ENCODE measurements around the gene PTPRT. TPM values are rescaled to one million over a fixed set of nuclear protein-coding genes. Genes with fewer than 3 reads are reported as not detected.

The PTPRT gene
- total RNA-seq, 1 experiment from 2014 or later = not detected

GRCh38 chr20:42085366-42085765 lies 1104.3 kb downstream of the PTPRT start:
- H4K20me1 ChIP-seq (ENCODE audit: insufficient read depth) = no peaks in the 10 kb centered on the region
- H3K4me1 ChIP-seq (ENCODE audit: control insufficient read depth in 1 of 2, insufficient read depth in 2 of 2, low read length in 2 of 2) = no peaks in the 10 kb centered on the region
- no peaks in the 10 kb centered on the region for H3K79me2 ChIP-seq (ENCODE audit: insufficient read depth, low read length)
- H3K4me3 ChIP-seq (replicated peaks in 1 of 2; ENCODE audit: low read depth in 1 of 2, low read length in 2 of 2) = no peak overlapping the region
- intact Hi-C loops (cut with micrococcal nuclease) = no loop called here
- H3K4me2 ChIP-seq (ENCODE audit: low read length) = no peak overlapping the region
- POLR2A ChIA-PET = no interaction called here
- BruUV-seq (replicated peaks) = no TSS peak
- no peak overlapping the region for H3K9ac ChIP-seq (ENCODE audit: low read length)
- H3K27ac ChIP-seq (ENCODE audit: low read depth, low read length) = no peak overlapping the region
- RAD21 ChIA-PET (ENCODE audit: low non-redundant PET in 1 of 2, low total read pairs in 2 of 2, uncharacterized antibody in 2 of 2, unreplicated experiment in 2 of 2) = no interaction called here
- no peak for DNase-seq (ENCODE audit: low read depth, low spot score)
- H3K36me3 ChIP-seq (ENCODE audit: control insufficient read depth in 1 of 2, insufficient read depth in 2 of 2, low read length in 2 of 2) = no peaks in the 10 kb centered on the region
- TF ChIP-seq YY1 (IDR thresholded peaks at IDR 0.05; ENCODE audit: extremely low read depth, insufficient replicate concordance, low read depth, low read length) (no peak), ZNF274 (IDR thresholded peaks at IDR 0.05; ENCODE audit: low read depth, low read length) (no peak), REST (IDR thresholded peaks at IDR 0.05; ENCODE audit: low read depth) (no peak), POLR2AphosphoS5 (IDR thresholded peaks at IDR 0.05; ENCODE audit: low read depth, low read length) (no peak), EGR1 (IDR thresholded peaks at IDR 0.05; ENCODE audit: low read depth) (no peak)
- H3K9me2 ChIP-seq (ENCODE audit: insufficient read depth) = no peaks in the 10 kb centered on the region
- H3K9me3 ChIP-seq (ENCODE audit: control insufficient read depth in 1 of 2, insufficient read depth in 1 of 2, low read depth in 1 of 2, low read length in 2 of 2) = peaks cover 0 to 19% of the 10 kb centered on the region in 2 experiments; a peak in 2 of 4 replicates
- CTCF ChIA-PET = no interaction called here
- no peaks in the 10 kb centered on the region for H3K27me3 ChIP-seq (ENCODE audit: insufficient read depth, low read length)
- no peak for ATAC-seq
- no peak overlapping the region for H2AFZ ChIP-seq (ENCODE audit: low read depth, low read length, poor library complexity, severe bottlenecking)

GRCh38 chr20:42083280-42083679 lies 1106.4 kb downstream of the PTPRT start:
- RAD21 ChIA-PET (ENCODE audit: low non-redundant PET in 1 of 2, low total read pairs in 2 of 2, uncharacterized antibody in 2 of 2, unreplicated experiment in 2 of 2) = no interaction called here
- Histone ChIP-seq H3K9ac (ENCODE audit: low read length) (no peak overlapping the region), H3K9me2 (ENCODE audit: insufficient read depth) (no peaks in the 10 kb centered on the region), H3K4me3 (replicated peaks in 1 of 2; ENCODE audit: low read depth in 1 of 2, low read length in 2 of 2) (no peak overlapping the region), H3K79me2 (ENCODE audit: insufficient read depth, low read length) (no peaks in the 10 kb centered on the region), H3K9me3 (ENCODE audit: control insufficient read depth in 1 of 2, insufficient read depth in 1 of 2, low read depth in 1 of 2, low read length in 2 of 2) (peaks cover 0 to 16% of the 10 kb centered on the region in 2 experiments; a peak in 2 of 4 replicates), H4K20me1 (ENCODE audit: insufficient read depth) (no peaks in the 10 kb centered on the region), H3K36me3 (ENCODE audit: control insufficient read depth in 1 of 2, insufficient read depth in 2 of 2, low read length in 2 of 2) (no peaks in the 10 kb centered on the region), H3K27me3 (ENCODE audit: insufficient read depth, low read length) (no peaks in the 10 kb centered on the region), H2AFZ (ENCODE audit: low read depth, low read length, poor library complexity, severe bottlenecking) (no peak overlapping the region), H3K27ac (ENCODE audit: low read depth, low read length) (no peak overlapping the region), H3K4me1 (ENCODE audit: control insufficient read depth in 1 of 2, insufficient read depth in 2 of 2, low read length in 2 of 2) (no peaks in the 10 kb centered on the region), H3K4me2 (ENCODE audit: low read length) (no peak overlapping the region)
- DNase-seq (ENCODE audit: low read depth, low spot score) = no peak
- CTCF ChIA-PET = no interaction called here
- intact Hi-C loops (cut with micrococcal nuclease) = no loop called here
- POLR2A ChIA-PET = no interaction called here
- BruUV-seq (replicated peaks) = no TSS peak
- ATAC-seq = no peak
- no peak for TF ChIP-seq EGR1 (IDR thresholded peaks at IDR 0.05; ENCODE audit: low read depth)
- no peak for TF ChIP-seq POLR2AphosphoS5 (IDR thresholded peaks at IDR 0.05; ENCODE audit: low read depth, low read length)
- no peak for TF ChIP-seq CTCF (IDR thresholded peaks at IDR 0.05 in 2 of 3, conservative IDR thresholded peaks at IDR 0.05 in 1 of 3; ENCODE audit: borderline replicate concordance in 1 of 3, insufficient read depth in 1 of 3, low read depth in 2 of 3, low read length in 2 of 3)
- no peak for TF ChIP-seq REST (IDR thresholded peaks at IDR 0.05; ENCODE audit: low read depth)
- TF ChIP-seq EZH2 (IDR thresholded peaks at IDR 0.05) = no peak
- no peak for TF ChIP-seq YY1 (IDR thresholded peaks at IDR 0.05; ENCODE audit: extremely low read depth, insufficient replicate concordance, low read depth, low read length)
- TF ChIP-seq TCF7L2 (IDR thresholded peaks at IDR 0.05; ENCODE audit: borderline replicate concordance, extremely low read depth, insufficient read depth, insufficient read length) = no peak
- no peak for TF ChIP-seq ZNF274 (IDR thresholded peaks at IDR 0.05; ENCODE audit: low read depth, low read length)
- no peak for TF ChIP-seq CEBPB (IDR thresholded peaks at IDR 0.05; ENCODE audit: low read depth)

Data from HCT116 (cell line).